ENCODE measurements around the gene NAV2.

NAV2 gene

GRCh38 chr11:19721176-19721575 lies 8.5 kb downstream of the NAV2 start:
- no peak for DNase-seq

DNA sequence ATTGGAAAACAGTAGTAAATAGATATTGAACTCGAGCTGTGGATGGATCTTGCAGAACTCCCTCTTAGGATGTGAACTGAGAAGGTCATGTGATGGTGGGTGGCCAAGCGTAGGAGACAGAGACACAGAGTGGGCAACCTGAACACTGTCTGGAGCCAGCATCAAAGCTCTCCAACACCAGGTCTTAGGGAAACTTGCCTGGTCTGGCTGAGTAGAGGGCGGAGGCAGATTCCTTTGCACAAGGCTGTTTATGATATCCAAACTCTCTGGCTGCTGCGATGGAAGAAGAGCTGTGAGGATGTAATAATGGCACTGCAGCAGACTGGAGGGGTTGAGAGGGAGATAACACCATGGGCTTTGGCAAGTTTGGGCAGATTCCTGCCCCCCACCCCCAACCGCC lies 10.1 kb downstream of the NAV2 start:
- DNase-seq, result no peak

GRCh38 chr11:19723572-19724342 lies 11.1 kb downstream of the NAV2 start:
- peak in 3 of 6 experiments; percentile 18 to 25 (median 24) for DNase-seq

DNA sequence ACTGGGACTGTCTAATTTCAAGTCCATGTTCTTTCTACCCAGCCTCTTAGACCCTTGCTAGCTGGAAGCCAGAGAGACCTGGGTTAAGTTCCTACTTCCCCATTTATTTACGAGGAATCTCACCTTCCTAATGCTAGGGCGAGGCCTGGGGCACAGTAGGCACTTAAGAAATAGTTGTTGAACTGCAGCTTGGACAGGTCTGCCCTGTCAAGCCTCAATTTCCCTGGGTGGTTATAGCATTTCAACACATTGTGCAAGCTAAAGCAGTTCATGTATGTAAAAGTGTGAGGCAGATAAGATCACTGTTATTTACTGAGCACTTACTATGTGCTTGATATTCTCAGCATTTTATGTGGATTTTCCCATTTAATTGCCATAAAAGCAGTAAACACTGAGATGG lies 12.1 kb downstream of the NAV2 start:
- DNase-seq, result no peak

DNA sequence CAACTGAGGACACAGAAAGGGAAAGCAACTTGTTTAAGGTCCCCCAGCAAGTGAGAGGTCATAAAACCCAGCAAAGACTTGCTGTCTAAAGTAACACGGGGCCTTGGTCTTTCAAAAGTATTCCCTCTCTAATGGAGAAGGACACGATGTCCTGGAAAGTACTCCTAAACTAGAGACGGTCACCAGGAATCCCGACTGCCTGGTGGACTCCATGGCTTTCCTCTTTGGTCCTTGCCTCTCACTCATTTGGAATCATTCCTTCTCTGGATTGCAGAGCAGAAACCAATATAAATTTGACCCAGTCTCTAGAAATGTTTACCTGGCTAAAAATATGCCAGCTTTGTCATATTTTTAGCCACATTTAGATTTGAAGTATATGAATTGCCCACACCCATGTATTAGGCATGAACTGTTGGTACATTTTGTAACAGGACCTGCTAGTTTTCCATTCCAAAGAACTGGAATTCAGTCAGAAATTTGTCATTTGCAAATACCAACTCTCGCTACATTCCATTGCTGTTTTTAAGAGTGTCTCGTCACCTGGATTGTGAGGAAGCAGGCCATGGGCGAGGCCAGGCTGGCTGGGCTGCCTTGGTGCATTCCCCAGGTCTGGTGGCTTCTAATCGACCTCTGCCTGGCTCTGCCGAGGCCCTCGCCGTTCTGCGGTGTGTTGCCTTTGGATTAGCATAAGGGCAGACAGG lies 12.9 kb downstream of the NAV2 start:
- no peak for DNase-seq

DNA sequence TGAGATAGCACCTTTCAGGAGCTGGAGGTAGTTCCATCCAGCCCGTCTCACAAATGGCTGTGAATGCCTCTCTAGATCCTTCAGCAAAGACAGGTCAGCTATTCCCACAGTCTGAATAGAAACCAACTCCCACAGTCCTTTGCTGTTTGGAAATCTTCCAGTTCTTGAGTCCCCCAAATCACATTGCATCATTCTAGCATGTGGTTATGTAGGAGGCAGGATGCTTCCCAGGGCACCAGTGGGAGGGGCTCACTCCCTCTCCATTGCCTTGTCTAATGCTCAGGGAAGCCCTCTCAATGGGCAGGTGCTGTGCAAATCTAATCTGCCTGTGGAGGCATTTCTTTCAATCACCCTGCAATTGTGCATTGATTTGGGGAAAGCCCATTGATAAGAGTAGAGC lies 14.6 kb downstream of the NAV2 start:
- DNase-seq, result no peak

- DNase-seq, result no peak
Measured at GRCh38 chr11:19728436-19728835, 15.8 kb downstream of the NAV2 start.

DNA sequence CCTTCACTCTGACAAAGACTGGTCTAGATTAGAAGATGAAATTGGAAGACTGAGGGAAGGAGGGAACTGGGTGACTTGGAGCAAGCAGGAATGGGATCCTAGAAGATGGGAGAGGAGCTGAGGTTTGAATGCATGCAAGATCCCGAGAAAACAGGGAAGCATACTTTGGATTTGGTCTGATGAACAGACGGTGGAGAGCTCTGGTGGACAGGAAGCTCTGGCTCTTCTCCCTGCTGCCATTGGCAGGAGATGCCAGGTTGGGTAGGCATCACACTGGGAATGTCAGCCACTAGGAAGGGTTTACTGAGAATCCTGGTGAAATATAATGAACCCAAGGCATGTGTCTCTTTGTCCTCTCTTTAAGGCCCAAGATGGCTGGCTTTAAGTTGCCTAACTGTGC lies 16.5 kb downstream of the NAV2 start:
- no peak for DNase-seq

DNA sequence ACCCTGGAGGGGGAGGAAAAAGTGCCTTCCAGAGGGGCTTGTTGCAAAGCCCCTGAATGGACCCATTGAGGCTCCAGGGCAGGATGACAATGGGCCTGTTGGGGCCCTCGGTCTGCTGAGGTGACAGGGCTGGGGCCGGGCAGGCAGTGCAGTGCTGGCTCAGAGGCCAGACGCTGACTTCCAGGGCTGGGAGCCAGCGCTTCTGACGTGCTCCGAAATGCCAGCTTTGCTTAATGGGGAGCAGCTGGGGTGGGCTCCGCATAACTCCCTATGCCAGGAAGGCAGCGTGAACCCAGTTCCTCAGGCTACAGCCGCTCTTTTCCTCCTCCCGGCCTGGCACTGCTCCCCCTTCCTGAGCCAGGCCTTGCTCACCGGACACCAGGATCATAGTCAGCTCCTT lies 17.7 kb downstream of the NAV2 start:
- DNase-seq, result no peak

GRCh38 chr11:19734171-19734570 lies 21.5 kb downstream of the NAV2 start:
- DNase-seq, result no peak

- no peak for DNase-seq
Measured at GRCh38 chr11:19735157-19735908, 22.7 kb downstream of the NAV2 start.

GRCh38 chr11:19735909-19736498 lies 23.4 kb downstream of the NAV2 start:
- DNase-seq, result no peak

- no peak for DNase-seq
Measured at GRCh38 chr11:19736831-19737230, 24.2 kb downstream of the NAV2 start.

GRCh38 chr11:19737575-19737974 lies 24.9 kb downstream of the NAV2 start:
- no peak for DNase-seq

DNA sequence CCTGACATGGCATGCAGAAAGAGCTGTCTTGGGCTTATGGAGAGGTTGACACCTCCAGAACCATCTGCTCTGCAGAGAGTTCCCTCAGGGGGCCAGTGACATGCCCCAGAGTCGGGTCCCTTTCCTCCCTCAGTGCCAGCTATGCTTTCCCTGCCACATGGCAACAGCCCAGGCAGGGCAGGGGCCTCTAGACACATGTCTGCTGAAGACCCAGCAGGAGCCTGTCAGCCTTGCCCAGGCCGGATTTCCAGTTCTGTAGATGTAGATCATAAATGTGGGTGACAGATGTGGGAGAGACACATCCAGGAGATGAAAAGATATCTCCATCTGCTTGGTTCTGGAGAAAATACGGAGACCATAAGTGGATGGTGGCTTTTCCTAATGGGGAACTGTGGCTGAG lies 25.5 kb downstream of the NAV2 start:
- DNase-seq, result no peak

GRCh38 chr11:19739872-19740271 lies 27.2 kb downstream of the NAV2 start:
- no peak for DNase-seq

DNA sequence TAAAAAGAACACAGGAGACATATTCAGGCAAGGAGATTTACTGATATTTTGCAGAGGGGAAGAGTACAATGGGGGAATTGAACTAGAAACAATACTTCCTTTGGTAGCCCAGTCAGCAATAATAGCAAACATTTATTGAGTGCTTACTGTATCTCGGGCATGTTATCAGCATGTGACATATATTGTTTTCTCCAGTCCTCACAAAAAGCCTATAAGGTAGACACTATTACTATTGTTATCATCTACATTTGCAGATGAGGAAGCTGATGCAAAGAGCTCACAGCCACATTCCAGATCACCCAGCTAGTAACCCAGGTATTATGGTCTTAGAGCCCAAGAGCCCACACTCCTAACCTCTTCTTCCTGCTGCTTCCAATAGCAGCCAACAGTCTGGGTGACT lies 27.9 kb downstream of the NAV2 start:
- no peak for DNase-seq

DNA sequence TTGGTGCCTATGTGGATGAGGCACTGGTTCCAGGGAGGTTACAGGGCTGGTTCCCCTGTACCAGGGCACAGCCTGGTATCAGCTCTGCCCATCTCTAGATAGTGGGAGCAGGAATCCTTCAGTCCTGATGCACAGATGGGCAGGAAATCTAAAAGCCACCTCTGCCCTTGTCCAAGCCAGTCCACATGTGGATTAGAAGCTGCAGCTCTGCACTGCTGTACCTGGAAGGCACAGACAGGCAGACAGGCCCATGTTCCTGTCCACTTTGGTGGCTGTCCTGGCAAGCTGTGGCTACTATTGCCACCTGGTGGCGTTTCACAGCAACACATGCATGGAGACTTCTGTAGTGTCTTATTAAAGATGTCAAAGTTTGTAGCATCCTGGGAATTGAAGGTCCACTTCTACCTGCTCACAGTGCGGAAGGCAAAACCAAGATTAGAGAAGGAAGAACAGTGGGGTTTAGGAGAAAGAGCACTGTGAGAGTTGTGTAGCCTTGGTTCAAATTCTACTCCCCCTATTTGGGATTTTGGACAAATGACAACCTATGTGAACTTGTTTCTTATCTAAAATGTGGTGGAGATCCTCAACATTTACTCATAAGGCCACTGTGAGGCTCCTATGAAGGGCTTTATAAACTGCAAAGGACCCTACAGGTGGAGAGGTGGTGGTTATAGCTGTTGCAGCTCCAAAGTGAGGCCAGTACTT lies 30.1 kb downstream of the NAV2 start:
- DNase-seq, result peak in 5 of 6 experiments; percentile 14 to 46 (median 36)

GRCh38 chr11:19743622-19744021 lies 31.0 kb downstream of the NAV2 start:
- DNase-seq, result no peak

DNA sequence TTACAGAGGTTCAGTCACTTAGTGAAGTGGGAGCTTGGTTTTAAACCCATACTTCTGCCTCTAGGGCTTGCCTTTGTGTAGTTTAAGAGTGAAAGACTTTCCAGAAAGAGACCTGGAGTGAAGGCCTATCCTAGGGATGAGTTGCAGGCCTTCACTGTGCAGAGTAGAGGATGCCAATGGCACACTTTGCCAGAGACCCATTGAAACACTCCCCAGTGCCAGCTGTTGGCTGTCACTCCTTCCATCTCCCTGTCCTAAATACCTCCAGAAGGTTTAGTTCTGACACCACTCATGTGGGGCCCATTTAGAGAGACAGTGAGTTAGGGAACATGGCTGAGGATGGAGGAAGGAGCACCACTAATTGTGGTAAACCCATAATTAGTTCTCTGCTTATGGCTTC lies 31.5 kb downstream of the NAV2 start:
- DNase-seq, result no peak

- no peak for DNase-seq
Measured at GRCh38 chr11:19746086-19746485, 33.4 kb downstream of the NAV2 start.

- DNase-seq, result no peak
Measured at GRCh38 chr11:19747634-19748033, 35.0 kb downstream of the NAV2 start.

DNA sequence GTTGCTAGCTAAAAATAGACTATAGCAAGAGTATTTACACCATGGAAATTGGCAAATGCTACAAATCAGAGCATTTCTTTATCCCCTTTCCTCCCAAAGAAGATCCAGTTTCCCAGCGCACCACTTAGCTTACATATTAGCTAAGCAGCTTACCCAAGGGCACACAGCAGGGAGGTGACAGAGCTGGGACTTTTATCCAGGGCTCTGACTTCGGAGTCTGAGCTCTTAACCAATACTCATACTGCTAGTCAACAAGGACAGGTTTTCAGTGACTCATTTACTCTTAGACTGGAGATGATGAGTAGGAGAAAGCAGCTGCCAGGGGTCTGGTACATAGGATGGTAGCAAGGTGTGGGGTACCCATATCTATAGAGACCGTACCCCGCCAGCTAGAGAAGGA lies 38.4 kb downstream of the NAV2 start:
- no peak for DNase-seq

Data from stimulated activated naive CD4-positive, alpha-beta T cell (primary cell).